Urinary bladder (tissue), 4 donors: Measurements from ENCODE around the gene POLDIP3. TPM values are rescaled to one million over a fixed set of nuclear protein-coding genes. Genes with fewer than 3 reads are reported as not detected.

ENCODE experiments used
- DNase-seq: peaks from one replicate; pipeline ENCODE4 v3.0.0-alpha.2; 2015; ENCODE audit errors: extremely low spot score
- H3K27ac ChIP-seq: one replicate; pipeline ENCODE4 v1.5.1; 2013; ENCODE audit warnings: low read depth, mild to moderate bottlenecking, moderate library complexity
- H3K36me3 ChIP-seq: one replicate; pipeline ENCODE4 v1.6.1; 2013; ENCODE audit warnings: mild to moderate bottlenecking, moderate library complexity; ENCODE audit not compliant: insufficient read depth
- H3K4me1 ChIP-seq: one replicate; pipeline ENCODE4 v1.6.1; 2013; ENCODE audit warnings: mild to moderate bottlenecking, moderate library complexity; ENCODE audit not compliant: insufficient read depth
- H3K4me3 ChIP-seq: one replicate; pipeline ENCODE4 v1.5.1; 2013; ENCODE audit warnings: low read depth, low read length
- WGBS: extraction: QIAGEN DNeasy Blood & Tissue Kit; methylation state at CpG from one replicate; pipeline ENCODE4 v1.1.7; 2013; 5-methylcytosine and 5-hydroxymethylcytosine counted together
- polyA plus RNA-seq: library from polyadenylated mRNA; stranded (reverse); fragments of 200-250 nt; gene quantifications from one replicate; pipeline ENCODE4 v1.2.3, GENCODE V29; 2013
- total RNA-seq: library from RNA; depleted of rRNA; stranded (reverse); fragments of >200 nt; gene quantifications from one replicate; pipeline ENCODE4 v1.2.3, GENCODE V29; 2014
- donor health status: healthy with polysubstance abuse.
- donor health status: healthy.

POLDIP3 gene
- total and polyA plus RNA-seq, 2 donors = 19.9 to 54.9 TPM

GRCh38 chr22:42645938-42646568 lies 31.4 kb upstream of the POLDIP3 start:
- 51% methylated on average over 13 of the region's 13 CpGs for WGBS
- DNase-seq = no peak
- peak overlapping the region; percentile 54 for H3K27ac ChIP-seq
- no peaks in the 10 kb centered on the region for H3K36me3 ChIP-seq
- H3K4me1 ChIP-seq = peaks cover 2% of the 10 kb centered on the region
- H3K4me3 ChIP-seq = peak overlapping the region; percentile 0

- no peak for DNase-seq
- Histone ChIP-seq H3K4me3 (no peak overlapping the region), H3K27ac (peak overlapping the region; percentile 54), H3K4me1 (peaks cover 2% of the 10 kb centered on the region), H3K36me3 (no peaks in the 10 kb centered on the region)
- WGBS = 50% methylated on average over 19 of the region's 19 CpGs
Observed at GRCh38 chr22:42645341-42645937, 30.8 kb upstream of the POLDIP3 start.

GRCh38 chr22:42644422-42645340 lies 30.0 kb upstream of the POLDIP3 start:
- Histone ChIP-seq H3K4me1 (peaks cover 2% of the 10 kb centered on the region), H3K27ac (peak overlapping the region; percentile 54), H3K4me3 (no peak overlapping the region), H3K36me3 (no peaks in the 10 kb centered on the region)
- 19% methylated on average over 22 of the region's 22 CpGs for WGBS
- no peak for DNase-seq

GRCh38 chr22:42643634-42644421 lies 29.1 kb upstream of the POLDIP3 start:
- WGBS = 91% methylated on average over 14 of the region's 14 CpGs
- no peak for DNase-seq
- Histone ChIP-seq H3K36me3 (no peaks in the 10 kb centered on the region), H3K27ac (no peak overlapping the region), H3K4me3 (no peak overlapping the region), H3K4me1 (peaks cover 2% of the 10 kb centered on the region)

- Histone ChIP-seq H3K4me1 (peaks cover 2% of the 10 kb centered on the region), H3K27ac (no peak overlapping the region), H3K4me3 (no peak overlapping the region), H3K36me3 (no peaks in the 10 kb centered on the region)
- WGBS = 83% methylated on average over 12 of the region's 12 CpGs
- DNase-seq = no peak
Observed at GRCh38 chr22:42642806-42643633, 28.3 kb upstream of the POLDIP3 start.

- 85% methylated on average over 9 of the region's 9 CpGs for WGBS
- no peak overlapping the region for H3K27ac ChIP-seq
Observed at GRCh38 chr22:42641801-42642413, 27.2 kb upstream of the POLDIP3 start.

GRCh38 chr22:42639541-42640241 lies 25.0 kb upstream of the POLDIP3 start:
- H3K4me3 ChIP-seq = no peak overlapping the region
- WGBS = 81% methylated on average over 9 of the region's 9 CpGs
- no peak for DNase-seq
- no peak overlapping the region for H3K27ac ChIP-seq
- H3K36me3 ChIP-seq = peaks cover 4% of the 10 kb centered on the region
- H3K4me1 ChIP-seq = peaks cover 3% of the 10 kb centered on the region

More at GRCh38 chr22:42641801-42642413, 27.2 kb upstream of the POLDIP3 start:
- Histone ChIP-seq H3K4me1 (peaks cover 3% of the 10 kb centered on the region), H3K4me3 (no peak overlapping the region), H3K36me3 (no peaks in the 10 kb centered on the region)
- no peak for DNase-seq

GRCh38 chr22:42637555-42637954 lies 22.9 kb upstream of the POLDIP3 start:
- no peak overlapping the region for H3K27ac ChIP-seq
- peaks cover 2% of the 10 kb centered on the region for H3K4me1 ChIP-seq
- H3K4me3 ChIP-seq = no peak overlapping the region
- DNase-seq = no peak
- H3K36me3 ChIP-seq = peaks cover 4% of the 10 kb centered on the region
- WGBS = 92% methylated on average over 12 of the region's 12 CpGs

- H3K4me3 ChIP-seq = no peak overlapping the region
- no peak overlapping the region for H3K27ac ChIP-seq
- no peak for DNase-seq
- peaks cover 2% of the 10 kb centered on the region for H3K4me1 ChIP-seq
- peaks cover 4% of the 10 kb centered on the region for H3K36me3 ChIP-seq
- WGBS = 98% methylated on average over 17 of the region's 17 CpGs
Observed at GRCh38 chr22:42636506-42636905, 21.8 kb upstream of the POLDIP3 start.

GRCh38 chr22:42635531-42635930 lies 20.8 kb upstream of the POLDIP3 start:
- no peak for DNase-seq
- WGBS = 55% methylated on average over 3 of the region's 3 CpGs
- no peak overlapping the region for H3K4me3 ChIP-seq
- no peak overlapping the region for H3K27ac ChIP-seq
- H3K36me3 ChIP-seq = peaks cover 4% of the 10 kb centered on the region
- H3K4me1 ChIP-seq = peaks cover 2% of the 10 kb centered on the region

GRCh38 chr22:42633013-42633412 lies 18.3 kb upstream of the POLDIP3 start:
- Histone ChIP-seq H3K36me3 (peaks cover 4% of the 10 kb centered on the region), H3K27ac (no peak overlapping the region), H3K4me3 (no peak overlapping the region), H3K4me1 (peaks cover 2% of the 10 kb centered on the region)
- WGBS = 91% methylated on average over 9 of the region's 9 CpGs
- DNase-seq = no peak

- Histone ChIP-seq H3K4me1 (no peaks in the 10 kb centered on the region), H3K4me3 (no peak overlapping the region), H3K36me3 (peaks cover 7% of the 10 kb centered on the region), H3K27ac (no peak overlapping the region)
- no peak for DNase-seq
- 78% methylated on average over 13 of the region's 13 CpGs for WGBS
Observed at GRCh38 chr22:42632096-42632495, 17.4 kb upstream of the POLDIP3 start.
